Stimulated activated effector memory CD8-positive, alpha-beta T cell treated with anti-CD3 and anti-CD28 coated beads, Interleukin-12 subunit alpha, Interleukin-12 subunit beta, amount 100 ng/mL, for 72 hours (primary cell): ENCODE measurements around the gene SPOP.
A peak's percentile ranks its signal among the peaks of the same experiment; 100 is the strongest.
"Not testable (repeated sequence)": the region's sequence is repeated elsewhere in the genome, so short reads cannot be mapped to it uniquely, and the experiment has no call there.

Experiments
- ATAC-seq: fragments of 150-1000 bp; cut with Tn5 transposase; 2 replicates; pipeline ENCODE4 v1.10.0; 2021
- DNase-seq, 2 donors: peaks; one replicate each; pipeline ENCODE4 v3.0.0; 2021 to 2022; ENCODE audit warnings: low spot score in 2 of 2
- H3K27ac Mint-ChIP-seq: one replicate; pipeline ENCODE4 v1.8.0; 2022; ENCODE audit warnings: mild to moderate bottlenecking, mixed read lengths
- H3K36me3 Mint-ChIP-seq: one replicate; pipeline ENCODE4 v1.8.0; 2022; ENCODE audit warnings: mild to moderate bottlenecking, mixed read lengths
- H3K4me1 Mint-ChIP-seq: one replicate; pipeline ENCODE4 v1.8.0; 2022; ENCODE audit warnings: mixed read lengths
- H3K4me3 Mint-ChIP-seq: one replicate; pipeline ENCODE4 v1.8.0; 2022; ENCODE audit warnings: mild to moderate bottlenecking, mixed read lengths
- H3K9me3 Mint-ChIP-seq: one replicate; pipeline ENCODE4 v1.8.0; 2022; ENCODE audit warnings: mixed read lengths

The SPOP gene

DNA sequence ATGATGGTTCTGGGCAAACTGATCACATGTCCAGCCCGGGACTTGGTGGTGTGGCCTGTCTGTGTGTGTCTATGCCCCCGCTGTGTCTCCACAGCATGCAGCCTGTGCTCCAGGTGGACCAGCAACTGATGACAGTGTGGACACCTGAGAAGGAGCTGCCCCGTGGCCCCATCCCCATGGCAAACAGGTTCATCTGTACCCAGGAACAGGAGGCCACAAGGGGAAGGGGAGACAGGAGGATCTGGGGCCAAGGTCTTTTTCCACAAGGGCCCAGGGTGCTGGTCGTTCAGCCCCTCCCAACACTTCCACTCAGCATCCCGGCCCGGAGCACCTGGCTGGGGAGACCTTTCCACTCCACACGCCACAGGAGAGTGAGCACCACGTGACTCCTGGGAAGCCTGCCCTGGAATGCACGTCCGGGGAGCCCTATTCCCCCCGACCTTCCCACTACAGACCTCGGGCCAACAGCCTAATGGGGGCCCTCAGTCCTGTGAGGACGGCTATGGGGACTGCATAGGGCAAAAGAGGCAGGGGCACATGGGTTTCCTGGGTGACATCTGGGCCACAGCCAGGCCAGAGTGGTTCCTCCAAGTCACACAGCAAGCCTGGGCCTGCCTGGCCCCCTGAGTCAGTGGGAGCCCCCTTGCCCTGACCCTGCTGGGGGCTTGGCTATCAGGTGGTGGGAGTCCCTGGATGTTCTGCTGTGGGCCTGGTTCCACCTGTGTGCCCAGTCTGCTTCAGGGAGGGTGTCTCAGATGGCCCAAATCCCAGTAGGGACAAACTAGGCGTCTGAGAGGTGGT, 123.0 kb downstream of the SPOP start:
- no peak for DNase-seq
- no peaks in the 10 kb centered on the region for H3K9me3 Mint-ChIP-seq
- H3K4me3 Mint-ChIP-seq = no peak overlapping the region
- H3K36me3 Mint-ChIP-seq = no peaks in the 10 kb centered on the region
- H3K27ac Mint-ChIP-seq = no peak overlapping the region
- no peak for ATAC-seq
- H3K4me1 Mint-ChIP-seq = peaks cover 18% of the 10 kb centered on the region

DNA sequence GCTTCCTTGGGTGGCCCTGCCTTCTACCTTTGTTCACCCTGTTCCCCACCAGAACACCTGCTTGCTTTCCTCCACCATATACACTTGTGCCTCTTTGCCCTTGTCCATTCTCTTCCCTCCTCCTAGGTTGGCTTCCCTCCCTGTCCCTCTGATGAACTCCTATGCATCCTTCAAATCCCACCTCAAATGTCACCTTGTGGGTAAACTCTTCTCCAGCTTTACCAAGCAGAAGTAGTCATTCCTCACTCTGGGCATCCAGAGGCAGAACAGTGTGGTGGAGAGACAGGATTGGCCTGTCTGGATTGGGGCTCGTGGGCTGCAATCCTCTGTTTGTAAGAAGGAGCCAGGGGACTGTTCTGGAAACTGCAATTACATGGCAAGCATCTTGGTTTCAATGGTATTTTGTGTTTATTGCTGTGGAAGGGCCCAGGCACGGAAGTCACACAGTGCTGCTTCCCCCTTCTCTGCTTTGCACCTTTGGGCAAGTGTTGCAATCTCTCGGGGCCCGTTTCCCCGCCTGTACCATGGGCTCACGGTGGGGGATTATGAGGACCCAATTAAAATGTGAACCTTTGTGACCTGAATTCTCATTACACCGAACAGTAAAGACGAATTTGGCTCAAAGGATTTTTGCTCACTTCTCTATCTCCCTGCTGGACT, 124.1 kb downstream of the SPOP start:
- DNase-seq (no peak), ATAC-seq (no peak)
- Mint-ChIP-seq H3K27ac (peak overlapping the region; percentile 18), H3K36me3 (no peaks in the 10 kb centered on the region), H3K4me3 (no peak overlapping the region), H3K9me3 (no peaks in the 10 kb centered on the region), H3K4me1 (peaks cover 18% of the 10 kb centered on the region)

DNA sequence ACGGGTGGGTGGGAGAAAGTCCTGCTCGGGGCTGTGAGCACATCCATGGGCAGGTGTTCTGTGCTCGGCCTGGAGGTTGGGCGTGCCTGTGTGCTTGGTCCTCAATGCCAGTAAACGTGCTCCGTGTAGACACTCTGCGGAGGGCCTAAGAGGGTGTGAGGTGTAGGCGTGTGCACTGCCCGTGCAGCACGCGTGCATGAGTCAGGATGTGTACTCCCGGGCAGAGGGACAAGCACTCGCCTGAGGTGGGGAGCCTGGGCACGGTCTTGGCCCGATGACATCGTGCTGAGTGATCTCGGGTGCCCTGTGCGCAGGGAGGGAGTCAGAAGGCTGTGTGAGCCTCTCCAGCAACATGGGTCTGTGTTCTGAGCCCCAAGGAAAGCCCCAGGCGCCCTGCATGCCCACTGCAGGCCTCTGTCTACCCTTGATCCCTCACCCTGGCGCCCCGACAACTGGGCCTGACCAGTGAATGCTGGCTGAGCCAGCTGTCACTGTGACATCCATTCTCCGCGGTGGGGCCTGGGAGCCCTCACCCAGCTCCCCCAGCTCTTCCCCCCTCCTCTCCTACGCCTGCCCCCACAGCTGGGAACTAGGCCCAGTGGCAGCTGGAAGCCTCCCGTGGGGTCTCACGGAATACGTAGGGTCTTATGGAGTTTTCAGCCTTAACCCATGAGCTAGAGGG, 125.7 kb downstream of the SPOP start:
- DNase-seq (no peak), ATAC-seq (no peak)
- Mint-ChIP-seq H3K4me1 (peaks cover 13% of the 10 kb centered on the region), H3K36me3 (no peaks in the 10 kb centered on the region), H3K27ac (no peak overlapping the region), H3K4me3 (no peak overlapping the region), H3K9me3 (no peaks in the 10 kb centered on the region)

DNA sequence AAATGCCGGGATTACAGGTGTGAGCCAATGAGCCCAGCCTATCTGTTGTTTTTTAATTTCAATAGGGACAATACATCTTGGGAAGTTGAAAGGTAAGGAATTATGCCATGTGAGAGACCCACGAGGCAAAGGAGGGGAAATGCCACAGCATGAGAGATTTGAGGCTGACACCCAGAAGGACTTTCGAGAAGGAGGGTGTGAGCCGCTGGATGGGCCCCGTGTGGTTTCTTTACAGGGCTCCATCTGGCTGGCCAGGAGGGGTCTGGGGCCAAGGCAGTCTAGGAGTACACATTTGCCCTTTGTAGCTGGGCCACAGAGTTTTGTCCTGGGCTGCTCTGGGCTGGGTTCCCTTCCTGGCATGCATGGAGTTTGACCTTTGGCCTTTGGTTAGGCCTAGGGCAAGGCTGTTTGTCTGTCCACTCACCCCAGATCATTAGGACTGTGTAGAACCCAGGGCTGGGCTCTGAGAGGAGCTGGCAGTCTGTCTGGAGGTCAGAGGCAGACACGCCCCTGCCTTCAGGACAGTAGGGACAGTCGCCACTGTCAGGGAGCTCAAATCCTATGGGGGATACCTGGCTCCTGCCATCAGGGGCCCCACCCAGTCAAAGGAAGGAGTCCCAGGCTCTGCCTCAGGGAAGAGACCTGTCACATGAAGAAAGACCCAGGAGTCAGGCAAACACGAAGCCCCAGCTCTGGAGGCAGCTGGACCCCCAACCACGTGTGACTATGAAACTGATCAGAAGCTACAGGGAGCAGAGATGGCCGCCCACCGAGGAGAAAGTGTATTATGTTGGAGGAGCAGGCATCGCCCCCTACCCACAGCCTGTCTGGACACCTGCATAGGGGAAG, 126.5 kb downstream of the SPOP start:
- Mint-ChIP-seq H3K9me3 (no peaks in the 10 kb centered on the region), H3K27ac (no peak overlapping the region), H3K4me3 (no peak overlapping the region), H3K36me3 (no peaks in the 10 kb centered on the region), H3K4me1 (peaks cover 6% of the 10 kb centered on the region)
- DNase-seq = no peak
- no peak for ATAC-seq

DNA sequence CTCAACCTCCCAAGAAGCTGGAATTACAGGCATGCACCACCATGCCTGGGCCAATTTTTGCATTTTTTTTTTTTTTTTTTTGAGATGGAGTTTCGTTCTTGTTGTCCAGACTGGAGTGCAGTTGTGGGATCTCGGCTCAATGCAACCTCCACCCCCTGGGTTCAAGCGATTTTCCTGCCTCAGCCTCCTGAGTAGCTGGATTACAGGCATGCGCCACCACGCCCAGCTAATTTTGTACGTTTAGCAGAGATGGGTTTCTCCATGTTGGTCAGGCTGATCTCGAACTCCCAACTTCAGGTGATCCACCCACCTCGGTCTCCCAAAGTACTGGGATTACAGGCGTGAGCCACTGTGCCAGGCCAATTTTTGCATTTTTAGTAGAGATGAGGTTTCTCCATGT, 127.1 kb downstream of the SPOP start:
- H3K9me3 Mint-ChIP-seq, ATAC-seq, H3K4me3 Mint-ChIP-seq, H3K27ac Mint-ChIP-seq, H3K36me3 Mint-ChIP-seq, DNase-seq, H3K4me1 Mint-ChIP-seq: not testable (repeated sequence)

DNA sequence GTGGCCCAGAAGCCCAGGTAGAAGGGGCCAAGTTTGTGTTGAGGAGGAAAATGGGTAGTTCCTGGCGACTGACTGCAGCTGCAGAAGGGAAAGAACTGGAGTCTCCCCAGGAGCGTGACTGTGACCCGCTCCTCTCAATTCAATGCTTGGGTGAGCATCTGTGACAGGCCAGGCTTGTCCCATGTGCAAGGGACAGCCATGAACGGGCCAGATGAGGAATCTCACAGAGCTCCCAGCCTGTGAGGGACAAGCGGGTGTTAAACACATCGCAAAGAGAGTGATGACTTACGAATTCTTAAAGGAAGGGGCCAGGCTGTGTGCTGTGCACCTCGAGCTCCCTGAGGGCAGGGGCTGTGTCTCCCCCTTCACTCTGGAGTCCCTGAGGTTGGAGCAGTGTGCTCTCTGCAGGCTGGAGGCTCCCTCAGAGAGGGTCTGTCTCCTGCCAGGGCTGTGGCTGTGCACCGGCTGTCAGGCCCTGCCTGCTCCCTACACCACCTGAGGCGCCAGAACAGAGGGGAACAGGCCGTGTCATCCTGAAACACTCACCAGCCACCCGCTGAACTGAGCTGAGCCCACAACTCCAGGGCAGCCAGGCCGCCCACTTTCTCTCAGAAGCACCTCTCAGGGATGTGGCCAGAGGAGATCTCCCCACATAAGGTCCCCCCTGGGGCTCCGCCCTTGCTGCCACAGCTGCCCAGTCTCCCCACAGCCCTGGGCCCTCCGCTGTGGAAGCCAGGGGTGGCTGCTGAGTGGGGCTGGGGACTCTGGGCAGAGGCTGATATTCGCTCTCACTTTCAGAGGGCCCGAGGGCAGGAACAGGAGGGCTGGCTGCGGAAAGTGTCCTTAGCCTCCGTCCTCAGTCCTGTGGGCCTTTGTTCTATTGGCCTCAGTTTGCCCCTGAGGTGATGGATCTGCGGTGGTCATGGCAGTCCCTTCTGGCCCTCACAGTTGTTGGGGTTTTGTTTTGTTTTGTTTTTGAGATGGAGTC, 127.9 kb downstream of the SPOP start:
- Mint-ChIP-seq H3K36me3 (no peaks in the 10 kb centered on the region), H3K27ac (peak overlapping the region; percentile 83), H3K4me3 (no peak overlapping the region), H3K9me3 (no peaks in the 10 kb centered on the region), H3K4me1 (no peaks in the 10 kb centered on the region)
- ATAC-seq (no peak), DNase-seq (no peak)

DNA sequence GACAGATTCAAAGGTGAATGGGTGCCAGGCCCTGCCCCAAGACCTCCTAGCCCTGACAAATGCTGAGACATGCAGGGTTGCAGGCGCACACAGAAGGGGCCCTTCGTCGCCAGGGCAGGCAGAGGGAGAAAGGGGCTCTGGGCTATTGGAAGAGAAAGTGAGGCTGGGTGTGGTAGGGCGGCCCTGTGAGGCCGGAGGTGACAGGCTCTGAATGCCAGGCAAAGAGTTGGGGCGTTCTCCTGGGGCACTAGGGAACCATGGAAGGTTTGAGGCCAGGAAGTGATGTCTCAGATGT, 128.6 kb downstream of the SPOP start:
- H3K27ac Mint-ChIP-seq = peak overlapping the region; percentile 83
- H3K9me3 Mint-ChIP-seq = no peaks in the 10 kb centered on the region
- no peaks in the 10 kb centered on the region for H3K36me3 Mint-ChIP-seq

More for the DNA sequence above, 128.6 kb downstream of the SPOP start:
- no peak for ATAC-seq
- no peak for DNase-seq
- Mint-ChIP-seq H3K4me3 (no peak overlapping the region), H3K4me1 (no peaks in the 10 kb centered on the region)
